ENCODE results near the gene THSD7A.

GRCh38 chr7:11341285-11341944 is 490.6 kb downstream of the THSD7A start:
- no peak for TF ChIP-seq POLR2AphosphoS5 (IDR thresholded peaks at IDR 0.05; ENCODE audit: low read depth, low read length)
- TF ChIP-seq TAF1 (IDR thresholded peaks at IDR 0.05; ENCODE audit: borderline replicate concordance, insufficient read depth, low read length) = no peak
- TF ChIP-seq, protein P1, sequence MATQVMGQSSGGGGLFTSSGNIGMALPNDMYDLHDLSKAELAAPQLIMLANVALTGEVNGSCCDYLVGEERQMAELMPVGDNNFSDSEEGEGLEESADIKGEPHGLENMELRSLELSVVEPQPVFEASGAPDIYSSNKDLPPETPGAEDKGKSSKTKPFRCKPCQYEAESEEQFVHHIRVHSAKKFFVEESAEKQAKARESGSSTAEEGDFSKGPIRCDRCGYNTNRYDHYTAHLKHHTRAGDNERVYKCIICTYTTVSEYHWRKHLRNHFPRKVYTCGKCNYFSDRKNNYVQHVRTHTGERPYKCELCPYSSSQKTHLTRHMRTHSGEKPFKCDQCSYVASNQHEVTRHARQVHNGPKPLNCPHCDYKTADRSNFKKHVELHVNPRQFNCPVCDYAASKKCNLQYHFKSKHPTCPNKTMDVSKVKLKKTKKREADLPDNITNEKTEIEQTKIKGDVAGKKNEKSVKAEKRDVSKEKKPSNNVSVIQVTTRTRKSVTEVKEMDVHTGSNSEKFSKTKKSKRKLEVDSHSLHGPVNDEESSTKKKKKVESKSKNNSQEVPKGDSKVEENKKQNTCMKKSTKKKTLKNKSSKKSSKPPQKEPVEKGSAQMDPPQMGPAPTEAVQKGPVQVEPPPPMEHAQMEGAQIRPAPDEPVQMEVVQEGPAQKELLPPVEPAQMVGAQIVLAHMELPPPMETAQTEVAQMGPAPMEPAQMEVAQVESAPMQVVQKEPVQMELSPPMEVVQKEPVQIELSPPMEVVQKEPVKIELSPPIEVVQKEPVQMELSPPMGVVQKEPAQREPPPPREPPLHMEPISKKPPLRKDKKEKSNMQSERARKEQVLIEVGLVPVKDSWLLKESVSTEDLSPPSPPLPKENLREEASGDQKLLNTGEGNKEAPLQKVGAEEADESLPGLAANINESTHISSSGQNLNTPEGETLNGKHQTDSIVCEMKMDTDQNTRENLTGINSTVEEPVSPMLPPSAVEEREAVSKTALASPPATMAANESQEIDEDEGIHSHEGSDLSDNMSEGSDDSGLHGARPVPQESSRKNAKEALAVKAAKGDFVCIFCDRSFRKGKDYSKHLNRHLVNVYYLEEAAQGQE (IDR thresholded peaks at IDR 0.05; ENCODE audit: insufficient read depth in 1 of 2, low read depth in 2 of 2, low read length in 2 of 2) = no peak
